Heart right ventricle (tissue), 16 donors: Measurements from ENCODE around the gene CLSTN2. TPM values are rescaled to one million over a fixed set of nuclear protein-coding genes. Genes with fewer than 3 reads are reported as not detected.

Source experiments
- ATAC-seq, 8 donors: fragments of 200-7000 bp; cut with Tn5 transposase; one replicate each; pipeline ENCODE4 v1.9.1; 2020; ENCODE audit warnings: mild to moderate bottlenecking in 8 of 8, moderate library complexity in 8 of 8, moderate number of reproducible peaks in 1 of 8
- DNase-seq, 2 donors: peaks; one replicate each; pipeline ENCODE4 v3.0.0-alpha.2; 2020
- H3K27ac ChIP-seq, 10 donors: fragments of 200-600 bp; sonication (generic) in 2 of 10; one replicate each; pipeline versions ENCODE4 v1.5.0 to v1.8.0; 2020 to 2022; ENCODE audit warnings: mild to moderate bottlenecking in 3 of 10
- H3K27me3 ChIP-seq, 7 donors: fragments of 200-600 bp; one replicate each; pipeline ENCODE4 v1.8.0; 2021 to 2022; ENCODE audit warnings: mild to moderate bottlenecking in 2 of 7
- H3K36me3 ChIP-seq, 9 donors: fragments of 200-600 bp; sonication (generic) in 1 of 9; one replicate each; pipeline versions ENCODE4 v1.5.0 to v1.8.0; 2020 to 2022; ENCODE audit warnings: mild to moderate bottlenecking in 2 of 9
- H3K4me1 ChIP-seq, 9 donors: fragments of 200-600 bp; sonication (generic) in 1 of 9; one replicate each; pipeline versions ENCODE4 v1.5.0 to v1.8.0; 2020 to 2022; ENCODE audit warnings: mild to moderate bottlenecking in 4 of 9
- H3K4me3 ChIP-seq, 10 donors: fragments of 200-600 bp; sonication (generic) in 2 of 10; one replicate each; pipeline versions ENCODE4 v1.5.0 to v1.8.0; 2020 to 2022; ENCODE audit warnings: mild to moderate bottlenecking in 7 of 10, moderate library complexity in 2 of 10
- H3K9me3 ChIP-seq, 11 donors: fragments of 200-600 bp in 10 of 11; sonication (generic) in 2 of 11; one replicate each; pipeline versions ENCODE4 v1.5.0 to v1.8.0; 2013 to 2022; ENCODE audit warnings: mild to moderate bottlenecking in 2 of 11, control low read depth in 1 of 11, moderate library complexity in 1 of 11
- CTCF ChIP-seq, 9 donors: fragments of 200-600 bp; sonication (generic) in 2 of 9; IDR thresholded peaks; one replicate each; pipeline versions ENCODE4 v1.5.0 to v1.8.0; 2021 to 2022; ENCODE audit warnings: antibody characterized with exemption in 9 of 9, mild to moderate bottlenecking in 5 of 9, moderate library complexity in 1 of 9
- WGBS, 2 donors: extraction: QIAGEN DNeasy Blood & Tissue Kit; methylation state at CpG; one replicate each; pipeline ENCODE4 v1.1.7; 2013; ENCODE audit warnings: inconsistent platforms in 1 of 2; 5-methylcytosine and 5-hydroxymethylcytosine counted together
- intact Hi-C, 10 donors: fragments of 100-400 bp; cut with DNase I; formaldehyde crosslinking; loops; one replicate each; pipeline versions ENCODE4 v1.11.1 to v1.14.2; 2022
- polyA plus RNA-seq, 2 donors: library from polyadenylated mRNA; stranded (reverse); fragments of 200-250 nt; gene quantifications; one replicate each; pipeline ENCODE4 v1.2.3, GENCODE V29; 2013
- total RNA-seq, 10 donors: library from RNA; stranded (reverse); fragmentation: NEBNext Ultra II Directional in 3 of 10; extraction: Animal tissue kit (Norgen Biotek cat#: 25700) in 3 of 10; gene quantifications; one replicate each; pipeline versions ENCODE4 v1.2.1 to v1.2.4, GENCODE V29; 2021 to 2023
- donor health status: Arrhythmogenic right ventricular cardiomyopathy.
- donor health status: ischemic (EF 13 %, LVEDD 7.1; RV severe dilation, severe dysfunction).
- donor health status: healthy with polysubstance abuse.
- donor health status: DM: no; HTN: yes; CAD: no.
- donor health status: DM: no; HTN: no; CAD: no.
- donor health status: ischemic (EF 25% LVEDD 6.9; RV normal size, moderate dysfunction).
- donor health status: ischemic (EF 25% LVEDD 5.7; RV mildly dilated, moderate dysfunction).
- donor health status: healthy.
- donor health status: DM: yes; HTN: yes; CAD: no.
- donor health status: Ischemic cardiomyopathy.
- donor health status: ischemic (EF 35%, LVEDD 5.7; RV mildly dilated, moderate dysfunction).
- donor health status: nonischemic (EF 11% LVEDD 7.7; RV severe dilation, severe dysfunction).
- donor health status: DM: yes; HTN: yes; CAD: no.
- donor health status: PGD.
- donor health status: ischemic (EF 29% LVEDD 5.4; RV normal size, mild dysfunction).
- donor health status: nonischemic (EF 23%, LVEDD 6.1; RV moderate dilation, normal function).

The CLSTN2 gene
- total and polyA plus RNA-seq, 12 donors, result 0.57 to 10.7 (median 4.4) TPM

GRCh38 chr3:140576449-140576848, 641.5 kb downstream of the CLSTN2 start:
- intact Hi-C loops, result no loop called here
- peaks cover 0 to 21% (median 7%) of the 10 kb centered on the region in 9 donors for H3K4me1 ChIP-seq
- no peaks in the 10 kb centered on the region for H3K27me3 ChIP-seq
- no peaks in the 10 kb centered on the region for H3K36me3 ChIP-seq
- 35% methylated on average over 5 of the region's 5 CpGs for WGBS, 2 donors
- ATAC-seq (no peak), DNase-seq (no peak)
- H3K4me3 ChIP-seq, result no peak overlapping the region
- H3K27ac ChIP-seq, result no peak overlapping the region
- no peaks in the 10 kb centered on the region for H3K9me3 ChIP-seq
- no peak for TF ChIP-seq CTCF (IDR thresholded peaks at IDR 0.05)

GRCh38 chr3:140577911-140578310, 642.9 kb downstream of the CLSTN2 start:
- no peak for TF ChIP-seq CTCF (IDR thresholded peaks at IDR 0.05)
- ATAC-seq (no peak), DNase-seq (no peak)
- Histone ChIP-seq H3K27me3 (no peaks in the 10 kb centered on the region), H3K36me3 (no peaks in the 10 kb centered on the region), H3K27ac (no peak overlapping the region), H3K4me3 (no peak overlapping the region), H3K4me1 (peaks cover 0 to 7% (median 0%) of the 10 kb centered on the region in 9 donors), H3K9me3 (no peaks in the 10 kb centered on the region)
- 80 to 84% methylated on average over 4 of the region's 4 CpGs for WGBS, 2 donors
- intact Hi-C loops, result no loop called here

GRCh38 chr3:140579260-140579659, 644.3 kb downstream of the CLSTN2 start:
- H3K27me3 ChIP-seq, result no peaks in the 10 kb centered on the region
- no peaks in the 10 kb centered on the region for H3K9me3 ChIP-seq
- no peaks in the 10 kb centered on the region for H3K4me1 ChIP-seq
- no peak overlapping the region for H3K27ac ChIP-seq
- DNase-seq (no peak), ATAC-seq (no peak)
- TF ChIP-seq CTCF (IDR thresholded peaks at IDR 0.05), result no peak
- intact Hi-C loops, result no loop called here
- no peaks in the 10 kb centered on the region for H3K36me3 ChIP-seq
- no peak overlapping the region for H3K4me3 ChIP-seq

- Histone ChIP-seq H3K4me3 (no peak overlapping the region), H3K4me1 (no peaks in the 10 kb centered on the region), H3K36me3 (no peaks in the 10 kb centered on the region), H3K27me3 (no peaks in the 10 kb centered on the region), H3K9me3 (no peaks in the 10 kb centered on the region), H3K27ac (no peak overlapping the region)
- WGBS, 2 donors, result 43 to 60% methylated on average over 1 of the region's 1 CpG
- DNase-seq, result no peak
- no peak for TF ChIP-seq CTCF (IDR thresholded peaks at IDR 0.05)
- intact Hi-C loops, result no loop called here
- no peak for ATAC-seq
Observed at GRCh38 chr3:140580746-140581145, 645.8 kb downstream of the CLSTN2 start.

GRCh38 chr3:140584549-140584948, 649.6 kb downstream of the CLSTN2 start:
- WGBS, 2 donors, result 18 to 37% methylated on average over 1 of the region's 1 CpG
- intact Hi-C loops, result no loop called here
- no peak for TF ChIP-seq CTCF (IDR thresholded peaks at IDR 0.05)
- Histone ChIP-seq H3K9me3 (peaks cover 0 to 1% (median 0%) of the 10 kb centered on the region in 11 donors), H3K4me3 (no peak overlapping the region), H3K36me3 (no peaks in the 10 kb centered on the region), H3K27ac (no peak overlapping the region), H3K4me1 (no peaks in the 10 kb centered on the region), H3K27me3 (peaks cover 0 to 6% (median 0%) of the 10 kb centered on the region in 7 donors)
- ATAC-seq (no peak), DNase-seq (no peak)
